GM19467 (cell line): ENCODE results near the gene CAPN7.

Experiments
- ATAC-seq: cut with Tn5 transposase; IDR thresholded peaks from one replicate; pipeline ENCODE4 v1.9.1; 2021; ENCODE audit warnings: mild to moderate bottlenecking, moderate library complexity; ENCODE audit not compliant: unreplicated experiment

Gene CAPN7

GRCh38 chr3:15198686-15199085 is 7.4 kb upstream of the CAPN7 start:
- no peak for ATAC-seq

- no peak for ATAC-seq
Measured at GRCh38 chr3:15199493-15200105, 6.4 kb upstream of the CAPN7 start.

GRCh38 chr3:15204005-15204404 is 2.0 kb upstream of the CAPN7 start:
- no peak for ATAC-seq

GRCh38 chr3:15205482-15205933 is 538 bp upstream of the CAPN7 start:
- ATAC-seq: no peak

- peak; percentile 13 for ATAC-seq
Measured at GRCh38 chr3:15206662-15207576, 873 bp downstream of the CAPN7 start.

GRCh38 chr3:15207836-15208504 is 1.9 kb downstream of the CAPN7 start:
- no peak for ATAC-seq

- ATAC-seq: no peak
Measured at GRCh38 chr3:15211937-15212336, 5.9 kb downstream of the CAPN7 start.

GRCh38 chr3:15214758-15215157 is 8.7 kb downstream of the CAPN7 start:
- ATAC-seq: no peak

GRCh38 chr3:15215996-15216395 is 9.9 kb downstream of the CAPN7 start:
- no peak for ATAC-seq

- no peak for ATAC-seq
Measured at GRCh38 chr3:15216501-15216900, 10.5 kb downstream of the CAPN7 start.

GRCh38 chr3:15217011-15217671 is 11.1 kb downstream of the CAPN7 start:
- no peak for ATAC-seq

- ATAC-seq: no peak
Measured at GRCh38 chr3:15217841-15218267, 11.8 kb downstream of the CAPN7 start.

GRCh38 chr3:15218689-15219088 is 12.6 kb downstream of the CAPN7 start:
- no peak for ATAC-seq

GRCh38 chr3:15220056-15220455 is 14.0 kb downstream of the CAPN7 start:
- ATAC-seq: no peak

GRCh38 chr3:15220661-15221060 is 14.6 kb downstream of the CAPN7 start:
- no peak for ATAC-seq

- ATAC-seq: no peak
Measured at GRCh38 chr3:15221574-15222217, 15.7 kb downstream of the CAPN7 start.

- no peak for ATAC-seq
Measured at GRCh38 chr3:15223685-15224572, 17.9 kb downstream of the CAPN7 start.

- no peak for ATAC-seq
Measured at GRCh38 chr3:15228147-15228546, 22.1 kb downstream of the CAPN7 start.

GRCh38 chr3:15229262-15229661 is 23.2 kb downstream of the CAPN7 start:
- no peak for ATAC-seq

- no peak for ATAC-seq
Measured at GRCh38 chr3:15241341-15241740, 35.3 kb downstream of the CAPN7 start.
